HG03571 (cell line): ENCODE data around the gene SUPT20HL2.
"Not testable (repeated sequence)": the region's sequence is repeated elsewhere in the genome, so short reads cannot be mapped to it uniquely, and the experiment has no call there.

Experiments
- ATAC-seq: cut with Tn5 transposase; IDR thresholded peaks from one replicate; pipeline ENCODE4 v1.9.1; 2021; ENCODE audit not compliant: unreplicated experiment

Gene SUPT20HL2

DNA sequence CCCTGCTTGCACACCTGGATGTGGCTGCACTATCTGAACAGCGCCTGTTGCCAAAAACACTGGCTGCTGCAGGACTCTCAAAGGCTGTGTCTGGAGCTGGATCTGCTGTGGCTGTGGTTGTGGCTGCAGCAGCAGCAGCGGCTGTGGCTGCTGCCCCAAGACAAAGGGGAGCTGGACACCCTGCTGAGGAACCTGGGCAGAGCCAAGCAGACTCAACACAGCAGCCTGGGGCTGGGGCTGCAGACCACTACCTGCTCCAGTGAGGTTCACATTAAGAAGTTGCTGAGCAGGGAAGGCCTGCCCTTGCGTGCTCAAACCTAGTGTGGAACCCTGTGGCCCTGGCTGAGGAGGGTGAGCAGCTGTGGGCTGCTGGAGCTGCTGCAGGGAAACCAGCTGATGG is 3.0 kb downstream of the SUPT20HL2 start:
- ATAC-seq = not testable (repeated sequence)

GRCh38 chrX:24309580-24310374 is 4.1 kb downstream of the SUPT20HL2 start:
- not testable (repeated sequence) for ATAC-seq

- not testable (repeated sequence) for ATAC-seq
Observed at GRCh38 chrX:24308803-24309202, 5.1 kb downstream of the SUPT20HL2 start.

- no peak for ATAC-seq
Observed at GRCh38 chrX:24306440-24306839, 7.4 kb downstream of the SUPT20HL2 start.

DNA sequence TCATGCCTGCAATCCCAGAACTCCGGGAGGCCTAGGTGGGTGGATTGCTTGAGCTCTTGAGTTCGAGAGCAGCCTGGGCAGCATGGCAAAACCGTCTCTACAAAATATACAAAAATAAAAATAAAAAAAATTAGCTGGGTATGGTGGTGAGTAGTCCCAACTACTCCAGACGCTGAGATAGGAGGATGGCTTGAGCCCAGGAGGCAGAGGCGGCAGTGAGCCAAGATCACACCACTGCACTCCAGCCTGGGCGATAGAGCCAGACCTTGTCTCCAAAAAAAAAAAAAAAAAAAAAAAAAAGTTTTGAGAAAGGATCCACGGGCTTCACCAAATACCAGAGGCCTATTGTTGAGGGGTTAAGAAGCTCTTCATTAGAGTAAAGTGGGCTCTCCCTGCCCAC is 8.0 kb downstream of the SUPT20HL2 start:
- ATAC-seq = no peak

GRCh38 chrX:24301806-24302205 is 12.1 kb downstream of the SUPT20HL2 start:
- no peak for ATAC-seq

DNA sequence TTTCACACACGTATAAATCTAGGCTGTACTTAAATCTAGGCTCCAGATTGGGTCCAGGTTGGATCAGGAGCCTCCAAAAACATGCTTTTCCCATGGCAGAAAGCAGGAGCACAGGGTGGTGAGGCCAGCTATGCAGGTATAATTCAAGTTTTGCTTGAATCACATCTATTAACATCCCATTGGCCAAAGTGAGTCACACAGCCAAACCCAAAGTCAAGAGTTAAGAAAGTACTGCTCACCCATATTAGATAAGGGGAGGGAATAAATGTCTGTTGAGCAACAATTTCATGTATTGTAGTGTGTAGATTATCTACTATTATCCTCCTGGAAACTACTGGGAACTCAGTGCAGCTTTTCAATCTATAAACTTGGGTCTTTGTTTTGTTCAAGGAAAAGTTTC is 12.8 kb downstream of the SUPT20HL2 start:
- no peak for ATAC-seq

- no peak for ATAC-seq
Observed at GRCh38 chrX:24298191-24298590, 15.7 kb downstream of the SUPT20HL2 start.

DNA sequence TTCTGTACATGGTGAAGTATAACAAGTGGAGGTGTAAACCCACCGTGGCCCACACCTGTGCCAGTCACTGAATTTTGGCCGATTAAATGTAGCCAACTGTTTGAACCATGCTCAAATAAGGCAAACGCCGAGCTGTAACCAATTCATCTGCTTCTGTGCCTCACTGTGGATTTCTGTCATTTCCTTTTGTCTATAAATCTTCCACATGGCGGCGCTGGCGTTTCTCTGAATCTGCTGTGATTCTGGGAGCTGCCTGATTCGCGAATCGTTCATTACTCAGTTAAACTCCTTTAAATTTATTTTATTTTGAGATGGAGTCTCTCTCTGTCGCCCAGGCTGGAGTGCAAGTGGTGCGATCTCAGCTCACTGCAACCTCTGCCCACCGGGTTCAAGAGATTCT is 19.2 kb downstream of the SUPT20HL2 start:
- ATAC-seq = no peak

- ATAC-seq = no peak
Observed at GRCh38 chrX:24293412-24293811, 20.5 kb downstream of the SUPT20HL2 start.

- no peak for ATAC-seq
Observed at GRCh38 chrX:24292353-24292752, 21.5 kb downstream of the SUPT20HL2 start.

- ATAC-seq = no peak
Observed at GRCh38 chrX:24285082-24285481, 28.8 kb downstream of the SUPT20HL2 start.

GRCh38 chrX:24283127-24283794 is 30.6 kb downstream of the SUPT20HL2 start:
- ATAC-seq = no peak

DNA sequence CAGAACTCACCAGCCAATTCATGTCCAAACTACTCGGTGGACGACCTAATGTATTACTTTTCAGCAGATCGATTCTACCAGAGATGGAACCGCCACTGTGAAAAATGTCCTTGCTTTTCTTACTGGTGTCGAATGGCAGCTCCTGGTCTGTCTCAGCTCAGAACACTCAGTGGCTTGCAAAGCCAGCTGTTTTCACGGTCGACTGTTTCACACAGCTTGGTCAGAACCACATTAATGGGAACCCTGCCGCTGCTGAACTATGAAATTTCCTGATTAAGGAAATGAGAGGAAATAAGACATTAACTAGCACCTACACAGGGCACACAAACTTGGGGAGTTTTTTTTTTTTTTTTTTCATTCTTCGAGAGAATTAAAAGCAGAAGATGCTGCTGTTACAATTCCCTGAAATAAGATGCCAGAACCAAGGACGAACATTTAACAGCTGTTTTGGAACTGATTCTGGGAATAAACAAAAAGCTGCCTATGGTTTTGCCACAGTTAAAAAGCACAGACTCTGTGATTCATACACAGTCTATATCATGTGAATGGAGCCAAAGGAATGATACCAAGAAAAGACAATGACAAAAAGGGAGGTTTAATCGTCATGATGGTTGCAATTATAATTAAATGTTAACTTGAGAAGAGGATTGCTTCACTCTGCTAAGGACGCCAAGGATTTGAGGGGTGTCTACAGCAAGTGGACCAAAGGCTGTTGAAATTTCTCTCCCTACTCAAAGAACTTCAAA is 31.3 kb downstream of the SUPT20HL2 start:
- no peak for ATAC-seq

DNA sequence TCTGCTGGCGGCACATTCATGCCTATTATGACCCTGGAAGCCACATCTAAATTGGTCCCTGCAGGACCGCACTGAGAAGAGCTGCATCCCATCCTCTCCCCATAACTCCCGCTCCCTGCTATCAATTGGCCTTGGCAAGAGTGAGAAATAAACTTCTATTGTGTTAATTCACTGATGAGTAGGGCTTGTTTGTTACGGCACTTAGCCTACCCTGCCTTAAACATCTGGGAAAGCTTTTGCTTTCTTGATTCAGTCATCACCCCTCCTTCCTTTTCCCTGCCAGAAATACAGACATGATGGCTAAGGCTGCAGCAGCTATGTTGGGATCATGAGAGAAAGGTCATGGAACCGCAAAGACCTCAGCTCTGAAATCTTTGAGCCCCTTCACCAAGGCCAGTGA is 36.5 kb downstream of the SUPT20HL2 start:
- ATAC-seq = no peak

- no peak for ATAC-seq
Observed at GRCh38 chrX:24276015-24276414, 37.9 kb downstream of the SUPT20HL2 start.

DNA sequence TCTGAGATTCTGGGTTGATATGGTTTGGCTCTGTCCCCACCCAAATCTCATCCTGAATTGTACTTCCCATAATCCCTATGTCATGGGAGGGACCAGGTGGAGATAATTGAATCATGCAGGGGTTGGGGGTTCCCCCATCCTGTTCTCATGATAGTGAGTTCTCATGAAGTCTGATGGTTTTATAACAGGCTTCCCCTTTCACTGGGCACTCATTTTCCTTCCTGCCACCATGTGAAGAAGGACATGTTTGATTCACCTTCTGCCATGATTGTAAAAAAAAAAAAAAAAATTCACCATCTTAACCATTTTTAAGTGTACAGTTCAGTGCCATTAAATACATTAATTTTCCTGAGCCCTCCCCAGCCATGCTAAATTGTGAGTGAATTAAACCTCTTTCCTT is 42.6 kb downstream of the SUPT20HL2 start:
- no peak for ATAC-seq

DNA sequence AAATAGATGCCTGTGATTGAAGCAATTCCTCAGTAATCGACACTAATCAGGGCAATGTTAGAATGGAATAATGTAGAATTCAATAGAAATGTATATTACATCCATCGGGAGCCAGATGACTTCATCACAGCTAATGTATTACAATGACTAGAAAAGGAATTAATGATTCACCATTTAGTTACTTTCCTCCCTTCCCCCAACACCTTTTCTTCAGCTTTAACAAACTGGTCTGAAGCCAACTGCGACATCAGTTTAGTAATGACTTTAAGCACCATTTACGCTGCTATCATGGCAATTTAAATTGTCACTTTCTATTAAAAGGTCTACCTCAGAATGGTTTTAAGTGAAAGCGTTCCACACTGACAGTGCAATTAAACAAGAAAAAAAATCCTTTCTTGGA is 45.1 kb downstream of the SUPT20HL2 start:
- ATAC-seq = no peak

GRCh38 chrX:24266996-24267395 is 46.9 kb downstream of the SUPT20HL2 start:
- no peak for ATAC-seq

- no peak for ATAC-seq
Observed at GRCh38 chrX:24264383-24264782, 49.5 kb downstream of the SUPT20HL2 start.

DNA sequence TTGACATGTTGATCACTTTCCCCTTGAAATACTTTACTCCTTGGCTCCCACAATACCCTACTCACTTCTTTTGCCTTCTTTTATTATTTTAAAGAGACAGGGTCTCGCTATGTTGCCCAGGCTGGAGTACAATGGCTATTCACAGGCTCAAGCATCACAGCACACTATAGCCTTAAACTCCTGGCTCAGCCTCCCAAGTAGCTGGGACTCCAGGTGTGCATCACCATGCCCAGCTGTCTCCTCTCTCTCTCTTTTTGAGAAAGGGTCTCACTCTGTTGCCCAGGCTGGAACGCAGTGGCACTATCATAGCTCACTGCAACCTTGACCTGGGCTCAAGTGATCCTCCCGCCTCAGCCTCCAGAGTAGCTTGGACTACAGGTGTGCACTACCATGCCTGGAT is 51.6 kb downstream of the SUPT20HL2 start:
- no peak for ATAC-seq
